UCSD-AML1 (cell line): ENCODE data around the gene FSTL4.

Experiments used
- DNase-seq: peaks from one replicate; lab custom pipeline; 2025; ENCODE audit not compliant: unreplicated experiment; lab: John Stamatoyannopoulos, UW

Gene FSTL4

GRCh38 chr5:133274597-133274935, 337.8 kb downstream of the FSTL4 start:
- DNase-seq, result no peak

- no peak for DNase-seq
Measured at GRCh38 chr5:133273661-133274596, 338.4 kb downstream of the FSTL4 start.

GRCh38 chr5:133272345-133272744, 340.0 kb downstream of the FSTL4 start:
- no peak for DNase-seq

GRCh38 chr5:133271606-133272005, 340.7 kb downstream of the FSTL4 start:
- no peak for DNase-seq

- no peak for DNase-seq
Measured at GRCh38 chr5:133269691-133270090, 342.6 kb downstream of the FSTL4 start.

- DNase-seq, result no peak
Measured at GRCh38 chr5:133267601-133268000, 344.7 kb downstream of the FSTL4 start.

GRCh38 chr5:133266966-133267365, 345.4 kb downstream of the FSTL4 start:
- DNase-seq, result no peak

GRCh38 chr5:133266527-133266878, 345.8 kb downstream of the FSTL4 start:
- DNase-seq, result no peak

GRCh38 chr5:133265720-133266526, 346.4 kb downstream of the FSTL4 start:
- no peak for DNase-seq

GRCh38 chr5:133265257-133265656, 347.1 kb downstream of the FSTL4 start:
- DNase-seq, result no peak

- no peak for DNase-seq
Measured at GRCh38 chr5:133262690-133263089, 349.7 kb downstream of the FSTL4 start.

GRCh38 chr5:133261993-133262392, 350.3 kb downstream of the FSTL4 start:
- no peak for DNase-seq

GRCh38 chr5:133260715-133261114, 351.6 kb downstream of the FSTL4 start:
- no peak for DNase-seq

GRCh38 chr5:133259199-133259997, 352.9 kb downstream of the FSTL4 start:
- no peak for DNase-seq

- DNase-seq, result no peak
Measured at GRCh38 chr5:133257977-133258376, 354.4 kb downstream of the FSTL4 start.

DNA sequence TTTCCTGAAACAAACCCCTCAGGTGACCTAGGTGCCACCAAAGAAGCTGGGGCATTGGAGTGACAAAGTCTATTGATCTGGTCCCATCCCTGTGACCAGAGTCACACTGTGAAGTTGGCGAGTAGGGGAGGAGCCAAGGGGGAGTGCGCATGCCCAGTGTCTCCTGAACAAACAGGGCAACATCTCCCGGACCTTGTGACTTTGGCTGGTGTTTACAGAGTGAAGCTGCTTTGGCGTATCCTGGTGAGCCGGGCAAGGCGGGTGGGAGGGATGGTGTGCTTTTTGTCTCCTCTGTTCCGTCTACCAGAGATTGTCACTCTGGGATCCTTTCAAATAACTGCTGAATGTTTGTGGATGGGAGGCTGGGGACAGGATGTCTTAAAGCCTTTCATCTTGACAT, 356.1 kb downstream of the FSTL4 start:
- no peak for DNase-seq

GRCh38 chr5:133254803-133255202, 357.5 kb downstream of the FSTL4 start:
- no peak for DNase-seq

GRCh38 chr5:133253671-133254070, 358.7 kb downstream of the FSTL4 start:
- DNase-seq, result no peak

GRCh38 chr5:133253070-133253469, 359.3 kb downstream of the FSTL4 start:
- DNase-seq, result no peak

- no peak for DNase-seq
Measured at GRCh38 chr5:133252133-133252480, 360.2 kb downstream of the FSTL4 start.

GRCh38 chr5:133251296-133252132, 360.8 kb downstream of the FSTL4 start:
- no peak for DNase-seq
